HG02610 (cell line): ENCODE measurements around the gene EME1.
"Not testable (repeated sequence)": the region's sequence is repeated elsewhere in the genome, so short reads cannot be mapped to it uniquely, and the experiment has no call there.

Experiments
- ATAC-seq: cut with Tn5 transposase; IDR thresholded peaks from one replicate; pipeline ENCODE4 v1.9.1; 2021; ENCODE audit warnings: mild to moderate bottlenecking, moderate library complexity; ENCODE audit not compliant: unreplicated experiment

The EME1 gene

DNA sequence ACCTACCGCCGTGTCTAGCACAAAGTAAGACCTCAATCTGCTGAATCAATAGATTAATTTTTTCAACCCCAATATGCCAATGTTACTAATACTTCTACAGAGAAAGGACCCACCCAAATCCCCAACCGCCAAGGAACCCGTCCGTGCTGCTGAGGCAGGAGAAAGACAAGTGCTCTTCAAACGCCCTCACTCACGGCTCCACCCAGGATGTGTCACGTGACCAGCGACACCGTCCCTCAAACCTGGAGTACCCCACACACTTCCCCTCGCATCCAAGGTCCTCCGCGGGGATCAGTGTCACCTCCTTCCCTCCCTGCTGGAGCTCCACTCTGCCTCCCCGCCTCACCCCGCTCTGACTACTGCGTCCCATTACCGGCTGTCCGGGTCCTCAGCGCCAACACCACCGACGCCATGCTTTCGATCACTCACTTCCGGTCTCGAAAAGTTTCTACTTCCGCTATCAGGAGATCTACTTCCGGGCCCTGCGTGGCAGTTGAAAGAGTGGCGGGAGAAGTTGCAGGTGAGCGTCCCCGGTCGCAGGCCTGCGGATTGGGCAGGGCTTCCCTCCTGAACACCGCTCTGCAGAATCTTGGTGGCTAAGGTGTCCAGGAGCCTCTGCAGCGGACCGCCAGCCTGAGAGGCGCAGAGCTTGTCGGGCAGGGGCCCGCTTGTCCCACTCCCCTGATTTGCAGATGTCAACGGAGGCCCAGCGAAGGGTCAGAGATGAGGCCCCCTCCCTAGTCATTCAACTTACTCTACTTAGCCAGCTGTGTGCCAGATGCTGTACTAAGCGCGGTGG lies at the start of gene EME1, which contains the start of gene MRPL27:
Gene EME1 (plus strand): TSS at position 472 of the 799 bp plus-strand sequence. CDS start 1,980 bp downstream, outside the sequence.
Gene MRPL27 (minus strand): TSS at position 427 of the 799 bp plus-strand sequence. CDS start 14 bp downstream, at position 413.
- peak; percentile 86 for ATAC-seq

- no peak for ATAC-seq
Observed at GRCh38 chr17:50325906-50326305, 47.1 kb upstream of the EME1 start.

GRCh38 chr17:50326831-50327364 lies 46.1 kb upstream of the EME1 start:
- peak; percentile 42 for ATAC-seq

DNA sequence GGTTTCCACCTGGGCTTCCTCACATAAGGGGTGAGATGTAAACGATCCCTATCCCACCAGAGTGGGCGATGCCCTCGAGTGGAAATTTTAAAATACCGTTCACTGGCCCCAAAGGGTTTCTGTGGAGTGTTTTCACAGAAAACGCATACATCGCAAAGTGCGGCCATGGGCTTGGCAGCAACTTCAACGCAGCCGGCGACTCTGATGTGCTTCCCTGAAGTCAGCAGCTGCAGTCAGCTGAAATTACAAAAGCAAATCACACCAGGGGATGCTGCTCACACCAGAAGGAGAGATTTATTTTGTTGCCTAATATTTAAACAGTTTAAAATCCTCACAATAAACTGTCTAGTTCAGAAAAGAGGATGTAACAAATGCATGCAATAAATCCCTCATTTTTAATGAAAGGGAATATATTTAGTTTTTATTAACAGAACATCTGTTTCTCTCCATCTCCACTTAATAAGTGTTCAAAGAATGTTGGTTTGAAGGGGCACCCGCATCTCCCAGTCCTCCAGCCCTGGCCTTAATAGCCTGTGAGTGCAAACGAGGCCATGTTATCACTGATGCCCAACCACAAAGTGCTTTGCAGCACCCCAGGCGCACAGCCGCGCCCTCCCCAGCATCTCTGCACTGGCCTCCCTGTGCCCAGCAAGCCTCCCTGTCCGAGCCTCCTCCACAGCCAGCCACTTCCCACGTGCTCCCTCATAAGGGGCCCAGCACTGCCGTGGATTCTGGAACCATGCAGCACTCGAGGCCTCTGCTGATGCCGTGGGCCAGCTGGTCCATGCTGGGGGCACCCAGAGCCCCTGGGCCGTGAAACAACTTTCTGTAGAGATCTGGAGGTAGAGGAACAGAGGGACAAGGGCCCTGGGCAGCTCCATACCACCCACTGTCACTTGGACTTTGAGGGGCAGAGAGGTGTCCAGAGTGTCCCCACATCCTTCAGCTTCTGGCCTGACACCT lies 44.4 kb upstream of the EME1 start:
- ATAC-seq = no peak

- no peak for ATAC-seq
Observed at GRCh38 chr17:50329716-50330115, 43.3 kb upstream of the EME1 start.

GRCh38 chr17:50330151-50330775 lies 42.8 kb upstream of the EME1 start:
- no peak for ATAC-seq

- peak; percentile 40 for ATAC-seq
Observed at GRCh38 chr17:50331085-50331791, 41.8 kb upstream of the EME1 start.

- no peak for ATAC-seq
Observed at GRCh38 chr17:50332196-50332595, 40.8 kb upstream of the EME1 start.

DNA sequence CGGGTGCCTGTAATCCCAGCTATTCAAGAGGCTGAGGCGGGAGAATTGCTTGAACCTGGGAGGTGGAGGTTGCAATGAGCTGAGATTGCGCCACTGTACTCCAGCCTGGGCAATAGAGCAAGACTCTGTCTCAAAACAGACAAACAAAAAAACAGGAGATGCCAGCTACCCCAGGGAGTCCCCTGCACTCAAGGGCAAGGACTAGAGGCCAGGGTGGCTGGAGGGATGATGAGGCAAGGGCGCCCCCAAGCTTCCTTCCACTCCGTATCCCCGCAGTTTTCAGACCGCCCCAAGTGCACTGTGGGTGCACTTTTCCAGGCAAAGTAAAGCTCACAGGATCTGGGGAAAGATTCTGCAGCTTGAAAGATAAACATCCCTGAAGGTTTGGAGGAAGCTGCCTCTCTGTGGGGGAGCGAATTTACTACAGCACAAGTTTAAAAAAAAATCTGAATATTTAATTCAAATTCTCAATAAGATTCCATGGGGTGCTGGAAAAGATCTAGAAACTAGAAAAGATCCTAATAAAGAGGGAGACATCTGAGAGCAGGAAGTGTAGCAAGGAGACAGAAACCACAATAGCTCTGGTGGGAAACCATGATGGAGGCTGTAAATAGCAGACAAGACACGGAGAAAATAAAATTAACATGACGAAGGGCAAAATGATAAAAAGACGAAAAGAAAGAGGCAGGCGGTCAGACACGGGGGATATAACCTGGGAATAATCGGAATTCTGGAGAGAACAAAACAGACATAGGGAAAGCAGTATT lies 39.6 kb upstream of the EME1 start:
- not testable (repeated sequence) for ATAC-seq

DNA sequence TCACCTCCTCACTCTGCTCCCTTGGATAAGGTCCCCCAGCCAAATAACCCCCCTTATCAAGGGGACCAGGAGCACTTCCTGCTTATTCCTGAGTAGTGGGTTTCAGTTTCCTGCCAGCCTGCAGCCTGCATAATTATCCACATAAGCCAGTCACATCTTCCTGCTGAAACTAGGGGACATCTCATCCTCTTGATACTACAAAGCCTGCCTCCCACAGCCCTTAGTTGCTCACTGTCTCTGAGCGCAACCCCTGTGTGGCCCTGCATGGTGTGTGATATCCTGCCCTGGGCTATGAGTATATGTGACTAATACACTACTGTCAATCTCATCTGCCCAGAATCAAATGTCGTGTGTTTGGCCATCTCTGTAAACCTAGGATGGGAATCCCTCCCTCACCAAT lies 35.1 kb upstream of the EME1 start:
- ATAC-seq = no peak

DNA sequence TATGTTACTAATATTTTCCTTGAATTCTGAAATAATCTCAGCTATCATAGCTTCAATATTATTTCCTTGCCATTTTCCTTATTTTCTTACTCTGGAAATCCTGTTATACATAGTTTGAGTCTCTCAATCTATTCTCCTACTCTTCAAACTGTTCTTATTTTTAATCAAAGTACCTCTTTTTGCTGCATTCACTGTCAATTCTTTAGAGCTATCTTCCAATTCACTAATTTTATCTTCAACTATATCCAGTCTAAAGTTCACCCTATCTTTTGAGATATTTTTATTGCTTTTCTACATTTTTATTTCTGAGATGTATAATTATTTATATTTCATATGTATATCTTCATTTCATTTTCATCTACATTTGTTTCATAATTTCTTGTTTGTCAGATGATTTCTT lies 34.4 kb upstream of the EME1 start:
- no peak for ATAC-seq

- no peak for ATAC-seq
Observed at GRCh38 chr17:50339381-50339780, 33.6 kb upstream of the EME1 start.

GRCh38 chr17:50344731-50345365 lies 28.2 kb upstream of the EME1 start:
- ATAC-seq = no peak

- ATAC-seq = peak; percentile 80
Observed at GRCh38 chr17:50345432-50346312, 27.4 kb upstream of the EME1 start, which contains the start of gene XYLT2. XYLT2 (plus strand) TSS chr17:50346126; CDS start chr17:50346141, 15 bp downstream.

GRCh38 chr17:50346313-50347116 lies 26.5 kb upstream of the EME1 start:
- ATAC-seq = peak; percentile 55

GRCh38 chr17:50347117-50347893 lies 25.7 kb upstream of the EME1 start:
- no peak for ATAC-seq
